Uterus (tissue), 4 donors: ENCODE results near the gene SENP6. TPM values are rescaled to one million over a fixed set of nuclear protein-coding genes. Genes with fewer than 3 reads are reported as not detected.

ENCODE experiments used
- DNase-seq, 2 donors: peaks; one replicate each; pipeline ENCODE4 v3.0.0-alpha.2; 2019 to 2020
- H3K27ac ChIP-seq, 2 donors: fragments of 200-600 bp; sonication (generic); 1 replicate in 1 of 2; 2 replicates in 1 of 2; pipeline ENCODE4 v1.5.1; 2016 to 2018
- H3K27me3 ChIP-seq, 2 donors: fragments of 200-600 bp; sonication (generic); one replicate each; pipeline ENCODE4 v1.5.1; 2018 to 2019; ENCODE audit warnings: control low read depth in 1 of 2
- H3K36me3 ChIP-seq, 2 donors: fragments of 200-600 bp; sonication (generic); one replicate each; pipeline ENCODE4 v1.5.1; 2019; ENCODE audit warnings: control low read depth in 1 of 2
- H3K4me1 ChIP-seq, 2 donors: fragments of 200-600 bp; sonication (generic); one replicate each; pipeline ENCODE4 v1.5.1; 2018 to 2019; ENCODE audit warnings: control low read depth in 1 of 2
- H3K4me3 ChIP-seq, 2 donors: fragments of 200-600 bp; sonication (generic); 1 replicate in 1 of 2; 2 replicates in 1 of 2; pipeline ENCODE4 v1.5.1; 2018 to 2019; ENCODE audit warnings: mild to moderate bottlenecking in 1 of 2
- H3K9me3 ChIP-seq, 2 donors: fragments of 200-600 bp; sonication (generic); one replicate each; pipeline ENCODE4 v1.5.1; 2019; ENCODE audit warnings: control low read depth in 1 of 2
- CTCF ChIP-seq, 4 experiments: fragments of 200-600 bp in 2 of 4; fragments of 450-650 bp in 2 of 4; sonication (generic) in 2 of 4; IDR thresholded peaks; one replicate each; pipeline ENCODE4 v1.5.1; 2016 to 2019; ENCODE audit warnings: antibody characterized with exemption in 4 of 4, mild to moderate bottlenecking in 2 of 4, moderate library complexity in 1 of 4
- POLR2A ChIP-seq, 2 donors: fragments of 450-650 bp; IDR thresholded peaks; one replicate each; pipeline ENCODE4 v1.6.1; 2016; ENCODE audit warnings: antibody characterized with exemption in 2 of 2, mild to moderate bottlenecking in 1 of 2, moderate library complexity in 1 of 2
- intact Hi-C: fragments of 100-400 bp; cut with DNase I; formaldehyde crosslinking; loops from one replicate; pipeline ENCODE4 v1.15.1; 2023; ENCODE audit warnings: low total_unique reads
- total RNA-seq, 4 donors: library from RNA; depleted of rRNA in 3 of 4; stranded (reverse); fragments of >200 nt in 3 of 4; gene quantifications; one replicate each; pipeline versions ENCODE4 v1.1.0 to v1.2.4, GENCODE V29; 2014 to 2023
- donor health status: DM: yes; HTN: yes; CAD: no.

The SENP6 gene
- total RNA-seq, 4 donors from 2014 or later: 70.4 to 258 (median 205) TPM

- intact Hi-C loops: no loop called here
- no peak for DNase-seq
- no peaks in the 10 kb centered on the region for H3K9me3 ChIP-seq
- H3K36me3 ChIP-seq: no peaks in the 10 kb centered on the region
- H3K4me1 ChIP-seq: no peaks in the 10 kb centered on the region
- no peak overlapping the region for H3K27ac ChIP-seq
- H3K4me3 ChIP-seq: no peak overlapping the region
- TF ChIP-seq POLR2A (IDR thresholded peaks at IDR 0.05): no peak
- no peak for TF ChIP-seq CTCF (IDR thresholded peaks at IDR 0.05)
- H3K27me3 ChIP-seq: no peaks in the 10 kb centered on the region
Measured at GRCh38 chr6:75758061-75758460, 156.4 kb downstream of the SENP6 start.

GRCh38 chr6:75759207-75759606 is 157.5 kb downstream of the SENP6 start:
- Histone ChIP-seq H3K4me3 (no peak overlapping the region), H3K27me3 (no peaks in the 10 kb centered on the region), H3K36me3 (no peaks in the 10 kb centered on the region), H3K4me1 (no peaks in the 10 kb centered on the region), H3K27ac (no peak overlapping the region), H3K9me3 (no peaks in the 10 kb centered on the region)
- no peak for DNase-seq
- no peak for TF ChIP-seq POLR2A (IDR thresholded peaks at IDR 0.05)
- TF ChIP-seq CTCF (IDR thresholded peaks at IDR 0.05): no peak
- intact Hi-C loops: no loop called here

- DNase-seq: no peak
- H3K27ac ChIP-seq: no peak overlapping the region
- intact Hi-C loops: no loop called here
Measured at GRCh38 chr6:75760320-75760719, 158.6 kb downstream of the SENP6 start.

GRCh38 chr6:75761489-75761888 is 159.8 kb downstream of the SENP6 start:
- TF ChIP-seq POLR2A (IDR thresholded peaks at IDR 0.05) (no peak), CTCF (IDR thresholded peaks at IDR 0.05) (no peak)

More at GRCh38 chr6:75760320-75760719, 158.6 kb downstream of the SENP6 start:
- no peaks in the 10 kb centered on the region for H3K4me1 ChIP-seq
- H3K9me3 ChIP-seq: no peaks in the 10 kb centered on the region
- H3K4me3 ChIP-seq: no peak overlapping the region
- no peaks in the 10 kb centered on the region for H3K36me3 ChIP-seq
- H3K27me3 ChIP-seq: no peaks in the 10 kb centered on the region
- TF ChIP-seq POLR2A (IDR thresholded peaks at IDR 0.05) (no peak), CTCF (IDR thresholded peaks at IDR 0.05) (no peak)

GRCh38 chr6:75762063-75762462 is 160.4 kb downstream of the SENP6 start:
- H3K9me3 ChIP-seq: no peaks in the 10 kb centered on the region
- H3K4me3 ChIP-seq: no peak overlapping the region
- no peak overlapping the region for H3K27ac ChIP-seq
- intact Hi-C loops: no loop called here
- H3K36me3 ChIP-seq: no peaks in the 10 kb centered on the region
- H3K4me1 ChIP-seq: no peaks in the 10 kb centered on the region
- DNase-seq: no peak
- no peaks in the 10 kb centered on the region for H3K27me3 ChIP-seq
- TF ChIP-seq CTCF (IDR thresholded peaks at IDR 0.05) (no peak), POLR2A (IDR thresholded peaks at IDR 0.05) (no peak)

More at GRCh38 chr6:75761489-75761888, 159.8 kb downstream of the SENP6 start:
- no peak overlapping the region for H3K4me3 ChIP-seq
- H3K36me3 ChIP-seq: no peaks in the 10 kb centered on the region
- intact Hi-C loops: no loop called here
- H3K27ac ChIP-seq: no peak overlapping the region
- H3K4me1 ChIP-seq: no peaks in the 10 kb centered on the region
- no peaks in the 10 kb centered on the region for H3K27me3 ChIP-seq
- no peaks in the 10 kb centered on the region for H3K9me3 ChIP-seq
- DNase-seq: no peak
